LoVo (cell line): Measurements from ENCODE around the gene EMC7.

Source experiments
- DNase-seq: peaks from one replicate; pipeline ENCODE4 v3.0.0-alpha.2; 2016; ENCODE audit warnings: low spot score

EMC7 gene

DNA sequence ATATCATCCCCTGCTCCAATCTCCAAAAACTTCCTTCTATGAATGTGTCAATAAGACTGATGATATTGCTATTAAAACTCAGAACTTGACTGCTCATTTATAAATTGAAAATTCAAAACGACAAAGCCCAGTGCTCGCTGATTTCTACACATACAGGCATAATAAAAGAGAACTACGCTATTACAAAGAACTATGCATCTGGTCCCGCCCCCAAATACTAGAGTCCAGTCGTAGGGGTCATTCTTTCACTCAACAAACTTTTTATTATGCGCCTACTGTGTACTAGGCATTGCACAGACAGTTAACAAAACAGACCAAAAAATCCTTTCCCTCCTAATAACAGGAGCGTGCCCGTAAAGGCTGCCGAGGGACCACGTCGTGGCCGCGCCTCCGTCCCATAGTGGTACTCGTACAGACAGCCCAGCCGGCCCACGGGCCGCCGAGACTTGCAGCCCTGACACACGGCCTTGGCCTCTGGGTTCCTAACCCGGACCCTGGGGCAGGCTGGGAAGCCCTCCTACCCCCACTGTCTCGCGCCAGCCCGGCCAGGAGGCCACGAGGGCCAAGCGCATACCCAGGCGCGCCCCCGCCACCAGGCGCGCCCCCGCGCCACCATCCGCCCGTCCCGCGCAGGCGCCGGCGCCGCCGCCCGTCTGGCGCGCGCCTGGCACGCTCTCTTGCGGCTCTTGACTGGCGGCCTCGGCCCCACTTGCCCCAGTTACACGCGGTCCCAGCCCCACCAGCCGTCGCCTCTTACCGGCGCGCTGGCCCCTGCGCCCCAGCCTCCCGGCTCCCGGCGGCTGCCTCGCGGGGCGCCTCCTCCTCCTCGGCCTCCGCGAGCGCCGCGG, 63.4 kb downstream of the EMC7 start:
- DNase-seq, result peak; percentile 82
